WTC11 (cell line): ENCODE data around the gene CALHM5. TPM values are rescaled to one million over a fixed set of nuclear protein-coding genes. Genes with fewer than 3 reads are reported as not detected.

Experiments used
- ATAC-seq: fragments of 200-7000 bp; cut with Tn5 transposase; 2 replicates; pipeline ENCODE4 v1.10.0; 2021; ENCODE audit warnings: mild to moderate bottlenecking, moderate library complexity
- CTCF ChIA-PET: fragments of 300-600 bp; sonication (Branson Sonifier 250); formaldehyde crosslinking; loops from one replicate; lab custom pipeline; 2021; ENCODE audit warnings: antibody characterized with exemption; lab: Charles Lee
- POLR2A ChIA-PET: fragments of 350-600 bp; sonication (Branson Sonifier 250); formaldehyde crosslinking; loops from one replicate; lab custom pipeline; 2021; ENCODE audit warnings: antibody characterized with exemption; lab: Charles Lee
- DNase-seq: peaks from one replicate; pipeline ENCODE4 v3.0.0; 2021; ENCODE audit warnings: low spot score
- H3K27ac Mint-ChIP-seq: 2 replicates; pipeline ENCODE4 v1.8.0; 2021; ENCODE audit warnings: mixed read lengths
- H3K27me3 Mint-ChIP-seq: 2 replicates; pipeline ENCODE4 v1.8.0; 2021; ENCODE audit warnings: low read depth, mild to moderate bottlenecking, moderate library complexity, mixed read lengths
- H3K36me3 Mint-ChIP-seq: 2 replicates; pipeline ENCODE4 v1.8.0; 2021; ENCODE audit warnings: mixed read lengths
- H3K4me1 Mint-ChIP-seq: 2 replicates; pipeline ENCODE4 v1.8.0; 2022; ENCODE audit warnings: mixed read lengths
- H3K4me3 Mint-ChIP-seq: 2 replicates; pipeline ENCODE4 v1.8.0; 2021; ENCODE audit warnings: mild to moderate bottlenecking, moderate library complexity, mixed read lengths
- H3K9me3 Mint-ChIP-seq: 2 replicates; pipeline ENCODE4 v1.8.0; 2021; ENCODE audit warnings: mixed read lengths
- CREB1 ChIP-seq: sonication (generic); formaldehyde crosslinking; IDR thresholded peaks from 2 replicates; pipeline ENCODE4 v1.8.0; 2023; ENCODE audit warnings: mild to moderate bottlenecking, missing genetic modification reagents
- ESRRA ChIP-seq: sonication (generic); formaldehyde crosslinking; IDR thresholded peaks from 2 replicates; pipeline ENCODE4 v1.8.1; 2022; ENCODE audit warnings: mild to moderate bottlenecking, missing genetic modification reagents, borderline replicate concordance
- GRHL2 ChIP-seq: fragments of 250-450 bp; sonication (Bioruptor Pico); IDR thresholded peaks from 2 replicates; pipeline ENCODE4 v1.8.0; 2022; ENCODE audit warnings: mild to moderate bottlenecking, moderate library complexity; ENCODE audit not compliant: insufficient replicate concordance, severe bottlenecking
- KAT7 ChIP-seq: sonication (generic); formaldehyde crosslinking; IDR thresholded peaks from 2 replicates; pipeline ENCODE4 v1.8.1; 2023; ENCODE audit warnings: missing genetic modification reagents, mild to moderate bottlenecking, borderline replicate concordance
- NFE2L1 ChIP-seq: sonication (generic); formaldehyde crosslinking; IDR thresholded peaks from 2 replicates; pipeline ENCODE4 v1.8.1; 2023; ENCODE audit warnings: missing genetic modification reagents
- NFYB ChIP-seq: sonication (generic); formaldehyde crosslinking; conservative IDR thresholded peaks from 2 replicates; pipeline ENCODE4 v1.8.0; 2022; ENCODE audit warnings: low read depth, missing genetic modification reagents
- NR1H2 ChIP-seq: sonication (generic); formaldehyde crosslinking; IDR thresholded peaks from 2 replicates; pipeline ENCODE4 v1.9.0; 2021; ENCODE audit warnings: mild to moderate bottlenecking, moderate library complexity, missing genetic modification reagents
- PRRX2 ChIP-seq: fragments of 250-450 bp; sonication (Bioruptor Pico); IDR thresholded peaks from 2 replicates; pipeline ENCODE4 v1.8.0; 2021; ENCODE audit warnings: mild to moderate bottlenecking
- RORB ChIP-seq: fragments of 250-450 bp; sonication (Bioruptor Pico); IDR thresholded peaks from 2 replicates; pipeline ENCODE4 v1.9.0; 2021; ENCODE audit warnings: mild to moderate bottlenecking
- TEAD4 ChIP-seq: sonication (generic); formaldehyde crosslinking; IDR thresholded peaks from 2 replicates; pipeline ENCODE4 v1.8.0; 2022; ENCODE audit warnings: mild to moderate bottlenecking, missing genetic modification reagents
- ZNF232 ChIP-seq: sonication (generic); formaldehyde crosslinking; IDR thresholded peaks from 2 replicates; pipeline ENCODE4 v1.8.0; 2022; ENCODE audit warnings: mild to moderate bottlenecking, missing genetic modification reagents
- ZNF416 ChIP-seq: fragments of 250-450 bp; sonication (Bioruptor Pico); IDR thresholded peaks from 2 replicates; pipeline ENCODE4 v1.9.0; 2021; ENCODE audit warnings: mild to moderate bottlenecking, inconsistent platforms
- total RNA-seq: library from RNA; stranded (reverse); gene quantifications from 3 replicates; pipeline ENCODE4 v1.2.3, GENCODE V29; 2021
- TF ChIP-seq, protein P1 (sequence below): sonication (generic); formaldehyde crosslinking; IDR thresholded peaks from 2 replicates; pipeline ENCODE4 v1.8.1; 2022; ENCODE audit warnings: mild to moderate bottlenecking, missing genetic modification reagents, moderate library complexity, borderline replicate concordance
- TF ChIP-seq, protein P2 (sequence below): sonication (generic); formaldehyde crosslinking; IDR thresholded peaks from 2 replicates; pipeline ENCODE4 v1.8.0; 2022; ENCODE audit warnings: mild to moderate bottlenecking, missing genetic modification reagents
- TF ChIP-seq, protein P3 (sequence below): sonication (generic); formaldehyde crosslinking; IDR thresholded peaks from 2 replicates; pipeline ENCODE4 v1.8.1; 2023; ENCODE audit warnings: mild to moderate bottlenecking, missing genetic modification reagents, moderate library complexity
- TF ChIP-seq, protein P4 (sequence below): sonication (generic); formaldehyde crosslinking; IDR thresholded peaks from 2 replicates; pipeline ENCODE4 v1.8.1; 2023; ENCODE audit warnings: mild to moderate bottlenecking, missing genetic modification reagents, moderate library complexity
- TF ChIP-seq, protein P5 (sequence below): sonication (generic); formaldehyde crosslinking; IDR thresholded peaks from 2 replicates; pipeline ENCODE4 v1.8.0; 2022; ENCODE audit warnings: mild to moderate bottlenecking, missing genetic modification reagents
- TF ChIP-seq, protein P6 (sequence below): fragments of 250-450 bp; sonication (Bioruptor Pico); IDR thresholded peaks from 2 replicates; pipeline ENCODE4 v1.8.0; 2021; ENCODE audit warnings: mild to moderate bottlenecking
- TF ChIP-seq, protein P7 (sequence below): fragments of 250-450 bp; sonication (Bioruptor Pico); IDR thresholded peaks from 2 replicates; pipeline ENCODE4 v1.9.0; 2021; ENCODE audit warnings: mild to moderate bottlenecking, borderline replicate concordance

CALHM5 gene
- total RNA-seq, 1 experiment from 2014 or later, result 0.09 TPM

DNA sequence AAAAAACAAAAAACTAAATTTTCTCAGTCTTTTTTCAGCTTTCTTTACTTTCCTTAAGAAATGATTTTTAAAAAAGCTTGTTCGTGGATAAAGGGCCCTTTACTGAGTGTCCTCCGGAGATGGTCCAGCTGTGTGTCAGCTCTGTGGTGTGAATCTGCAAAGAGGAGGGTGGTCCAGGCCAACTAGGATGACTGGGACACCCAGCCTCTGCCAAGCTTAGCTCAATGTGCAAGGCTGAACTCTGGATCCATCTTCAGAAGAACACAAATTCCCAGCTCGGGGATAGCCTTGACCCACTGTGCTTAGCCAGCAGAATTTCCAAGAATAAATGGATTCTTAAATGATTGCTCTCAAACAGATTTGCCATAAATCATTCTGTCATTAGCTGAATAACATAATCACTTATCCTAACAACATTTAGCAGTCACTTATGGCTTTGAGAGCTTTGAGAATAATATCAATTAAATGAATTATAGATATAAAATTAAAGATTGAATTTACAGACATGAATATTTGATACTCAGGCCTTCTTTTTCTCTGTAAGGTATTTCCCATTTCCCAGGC is 14.2 kb upstream of the CALHM5 start (continued):
- TF ChIP-seq, protein P1, sequence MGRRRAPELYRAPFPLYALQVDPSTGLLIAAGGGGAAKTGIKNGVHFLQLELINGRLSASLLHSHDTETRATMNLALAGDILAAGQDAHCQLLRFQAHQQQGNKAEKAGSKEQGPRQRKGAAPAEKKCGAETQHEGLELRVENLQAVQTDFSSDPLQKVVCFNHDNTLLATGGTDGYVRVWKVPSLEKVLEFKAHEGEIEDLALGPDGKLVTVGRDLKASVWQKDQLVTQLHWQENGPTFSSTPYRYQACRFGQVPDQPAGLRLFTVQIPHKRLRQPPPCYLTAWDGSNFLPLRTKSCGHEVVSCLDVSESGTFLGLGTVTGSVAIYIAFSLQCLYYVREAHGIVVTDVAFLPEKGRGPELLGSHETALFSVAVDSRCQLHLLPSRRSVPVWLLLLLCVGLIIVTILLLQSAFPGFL (CRISPR knock-in tag), result no peak
- TF ChIP-seq NR1H2 (no peak), RORB (CRISPR knock-in tag) (no peak)
- TF ChIP-seq, protein P2, sequence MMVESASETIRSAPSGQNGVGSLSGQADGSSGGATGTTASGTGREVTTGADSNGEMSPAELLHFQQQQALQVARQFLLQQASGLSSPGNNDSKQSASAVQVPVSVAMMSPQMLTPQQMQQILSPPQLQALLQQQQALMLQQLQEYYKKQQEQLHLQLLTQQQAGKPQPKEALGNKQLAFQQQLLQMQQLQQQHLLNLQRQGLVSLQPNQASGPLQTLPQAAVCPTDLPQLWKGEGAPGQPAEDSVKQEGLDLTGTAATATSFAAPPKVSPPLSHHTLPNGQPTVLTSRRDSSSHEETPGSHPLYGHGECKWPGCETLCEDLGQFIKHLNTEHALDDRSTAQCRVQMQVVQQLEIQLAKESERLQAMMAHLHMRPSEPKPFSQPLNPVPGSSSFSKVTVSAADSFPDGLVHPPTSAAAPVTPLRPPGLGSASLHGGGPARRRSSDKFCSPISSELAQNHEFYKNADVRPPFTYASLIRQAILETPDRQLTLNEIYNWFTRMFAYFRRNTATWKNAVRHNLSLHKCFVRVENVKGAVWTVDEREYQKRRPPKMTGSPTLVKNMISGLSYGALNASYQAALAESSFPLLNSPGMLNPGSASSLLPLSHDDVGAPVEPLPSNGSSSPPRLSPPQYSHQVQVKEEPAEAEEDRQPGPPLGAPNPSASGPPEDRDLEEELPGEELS, result no peak
- TF ChIP-seq, all 79 proteins: peak for 0

DNA sequence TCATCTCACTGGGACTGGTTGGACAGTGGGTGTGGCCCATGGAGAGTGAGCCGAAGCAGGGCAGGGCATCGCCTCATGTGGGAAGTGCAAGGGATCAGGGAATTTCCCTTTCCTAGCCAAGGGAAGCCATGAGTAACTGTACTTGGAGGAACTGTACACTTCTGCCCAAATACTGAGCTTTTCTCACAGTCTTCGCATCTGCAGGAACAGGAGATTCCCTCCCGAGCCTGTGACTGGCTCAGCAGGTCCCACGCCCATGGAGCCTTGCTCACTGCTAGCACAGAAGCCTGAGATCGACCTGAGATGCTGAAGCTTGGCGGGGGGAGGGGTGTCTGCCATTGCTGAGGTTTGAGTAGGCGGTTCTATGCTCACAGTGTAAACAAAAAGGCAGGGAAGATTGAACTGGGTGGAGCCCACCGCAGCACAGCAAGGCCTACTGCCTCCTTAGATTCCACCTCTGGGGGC is 10.4 kb upstream of the CALHM5 start:
- peaks cover 6% of the 10 kb centered on the region for H3K27me3 Mint-ChIP-seq
- no peak for TF ChIP-seq ZNF416
- no peak for TF ChIP-seq NFYB
- TF ChIP-seq, protein P3, sequence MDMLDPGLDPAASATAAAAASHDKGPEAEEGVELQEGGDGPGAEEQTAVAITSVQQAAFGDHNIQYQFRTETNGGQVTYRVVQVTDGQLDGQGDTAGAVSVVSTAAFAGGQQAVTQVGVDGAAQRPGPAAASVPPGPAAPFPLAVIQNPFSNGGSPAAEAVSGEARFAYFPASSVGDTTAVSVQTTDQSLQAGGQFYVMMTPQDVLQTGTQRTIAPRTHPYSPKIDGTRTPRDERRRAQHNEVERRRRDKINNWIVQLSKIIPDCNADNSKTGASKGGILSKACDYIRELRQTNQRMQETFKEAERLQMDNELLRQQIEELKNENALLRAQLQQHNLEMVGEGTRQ (CRISPR knock-in tag), result no peak
- no peak for TF ChIP-seq KAT7 (CRISPR knock-in tag)
- TF ChIP-seq TEAD4 (CRISPR knock-in tag), result no peak
- TF ChIP-seq NFE2L1 (CRISPR knock-in tag), result no peak
- TF ChIP-seq, protein P4, sequence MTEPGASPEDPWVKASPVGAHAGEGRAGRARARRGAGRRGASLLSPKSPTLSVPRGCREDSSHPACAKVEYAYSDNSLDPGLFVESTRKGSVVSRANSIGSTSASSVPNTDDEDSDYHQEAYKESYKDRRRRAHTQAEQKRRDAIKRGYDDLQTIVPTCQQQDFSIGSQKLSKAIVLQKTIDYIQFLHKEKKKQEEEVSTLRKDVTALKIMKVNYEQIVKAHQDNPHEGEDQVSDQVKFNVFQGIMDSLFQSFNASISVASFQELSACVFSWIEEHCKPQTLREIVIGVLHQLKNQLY (CRISPR knock-in tag), result no peak
- TF ChIP-seq ESRRA (CRISPR knock-in tag), result no peak
- TF ChIP-seq RORB (CRISPR knock-in tag), result no peak
- TF ChIP-seq, protein P5, sequence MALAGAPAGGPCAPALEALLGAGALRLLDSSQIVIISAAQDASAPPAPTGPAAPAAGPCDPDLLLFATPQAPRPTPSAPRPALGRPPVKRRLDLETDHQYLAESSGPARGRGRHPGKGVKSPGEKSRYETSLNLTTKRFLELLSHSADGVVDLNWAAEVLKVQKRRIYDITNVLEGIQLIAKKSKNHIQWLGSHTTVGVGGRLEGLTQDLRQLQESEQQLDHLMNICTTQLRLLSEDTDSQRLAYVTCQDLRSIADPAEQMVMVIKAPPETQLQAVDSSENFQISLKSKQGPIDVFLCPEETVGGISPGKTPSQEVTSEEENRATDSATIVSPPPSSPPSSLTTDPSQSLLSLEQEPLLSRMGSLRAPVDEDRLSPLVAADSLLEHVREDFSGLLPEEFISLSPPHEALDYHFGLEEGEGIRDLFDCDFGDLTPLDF (CRISPR knock-in tag), result no peak
- TF ChIP-seq, protein P6, sequence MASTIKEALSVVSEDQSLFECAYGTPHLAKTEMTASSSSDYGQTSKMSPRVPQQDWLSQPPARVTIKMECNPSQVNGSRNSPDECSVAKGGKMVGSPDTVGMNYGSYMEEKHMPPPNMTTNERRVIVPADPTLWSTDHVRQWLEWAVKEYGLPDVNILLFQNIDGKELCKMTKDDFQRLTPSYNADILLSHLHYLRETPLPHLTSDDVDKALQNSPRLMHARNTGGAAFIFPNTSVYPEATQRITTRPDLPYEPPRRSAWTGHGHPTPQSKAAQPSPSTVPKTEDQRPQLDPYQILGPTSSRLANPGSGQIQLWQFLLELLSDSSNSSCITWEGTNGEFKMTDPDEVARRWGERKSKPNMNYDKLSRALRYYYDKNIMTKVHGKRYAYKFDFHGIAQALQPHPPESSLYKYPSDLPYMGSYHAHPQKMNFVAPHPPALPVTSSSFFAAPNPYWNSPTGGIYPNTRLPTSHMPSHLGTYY, result no peak
- no peak for TF ChIP-seq ZNF232 (CRISPR knock-in tag)
- TF ChIP-seq, protein P7, sequence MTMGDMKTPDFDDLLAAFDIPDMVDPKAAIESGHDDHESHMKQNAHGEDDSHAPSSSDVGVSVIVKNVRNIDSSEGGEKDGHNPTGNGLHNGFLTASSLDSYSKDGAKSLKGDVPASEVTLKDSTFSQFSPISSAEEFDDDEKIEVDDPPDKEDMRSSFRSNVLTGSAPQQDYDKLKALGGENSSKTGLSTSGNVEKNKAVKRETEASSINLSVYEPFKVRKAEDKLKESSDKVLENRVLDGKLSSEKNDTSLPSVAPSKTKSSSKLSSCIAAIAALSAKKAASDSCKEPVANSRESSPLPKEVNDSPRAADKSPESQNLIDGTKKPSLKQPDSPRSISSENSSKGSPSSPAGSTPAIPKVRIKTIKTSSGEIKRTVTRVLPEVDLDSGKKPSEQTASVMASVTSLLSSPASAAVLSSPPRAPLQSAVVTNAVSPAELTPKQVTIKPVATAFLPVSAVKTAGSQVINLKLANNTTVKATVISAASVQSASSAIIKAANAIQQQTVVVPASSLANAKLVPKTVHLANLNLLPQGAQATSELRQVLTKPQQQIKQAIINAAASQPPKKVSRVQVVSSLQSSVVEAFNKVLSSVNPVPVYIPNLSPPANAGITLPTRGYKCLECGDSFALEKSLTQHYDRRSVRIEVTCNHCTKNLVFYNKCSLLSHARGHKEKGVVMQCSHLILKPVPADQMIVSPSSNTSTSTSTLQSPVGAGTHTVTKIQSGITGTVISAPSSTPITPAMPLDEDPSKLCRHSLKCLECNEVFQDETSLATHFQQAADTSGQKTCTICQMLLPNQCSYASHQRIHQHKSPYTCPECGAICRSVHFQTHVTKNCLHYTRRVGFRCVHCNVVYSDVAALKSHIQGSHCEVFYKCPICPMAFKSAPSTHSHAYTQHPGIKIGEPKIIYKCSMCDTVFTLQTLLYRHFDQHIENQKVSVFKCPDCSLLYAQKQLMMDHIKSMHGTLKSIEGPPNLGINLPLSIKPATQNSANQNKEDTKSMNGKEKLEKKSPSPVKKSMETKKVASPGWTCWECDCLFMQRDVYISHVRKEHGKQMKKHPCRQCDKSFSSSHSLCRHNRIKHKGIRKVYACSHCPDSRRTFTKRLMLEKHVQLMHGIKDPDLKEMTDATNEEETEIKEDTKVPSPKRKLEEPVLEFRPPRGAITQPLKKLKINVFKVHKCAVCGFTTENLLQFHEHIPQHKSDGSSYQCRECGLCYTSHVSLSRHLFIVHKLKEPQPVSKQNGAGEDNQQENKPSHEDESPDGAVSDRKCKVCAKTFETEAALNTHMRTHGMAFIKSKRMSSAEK (CRISPR knock-in tag), result no peak
- TF ChIP-seq CREB1 (CRISPR knock-in tag), result no peak
- no peak for TF ChIP-seq GRHL2 (CRISPR knock-in tag)
- no peak for TF ChIP-seq PRRX2 (CRISPR knock-in tag)
- CTCF ChIA-PET, result interaction anchor here (0.7 to 2.6 kb wide), 4 partner anchors 11 to 233 kb away, joined by 3 to 12 read pairs (median 3); partner anchors contain the start of gene CALHM5
- peaks cover 7% of the 10 kb centered on the region for H3K4me1 Mint-ChIP-seq
- POLR2A ChIA-PET, result no interaction called here
- H3K9me3 Mint-ChIP-seq, result peaks cover 35% of the 10 kb centered on the region
- H3K36me3 Mint-ChIP-seq, result peaks cover 9% of the 10 kb centered on the region
- ATAC-seq (peak; percentile 71), DNase-seq (peak; percentile 20)
- H3K4me3 Mint-ChIP-seq, result no peak overlapping the region
- H3K27ac Mint-ChIP-seq, result no peak overlapping the region
